ENCODE results near the gene AHNAK2.

DNA sequence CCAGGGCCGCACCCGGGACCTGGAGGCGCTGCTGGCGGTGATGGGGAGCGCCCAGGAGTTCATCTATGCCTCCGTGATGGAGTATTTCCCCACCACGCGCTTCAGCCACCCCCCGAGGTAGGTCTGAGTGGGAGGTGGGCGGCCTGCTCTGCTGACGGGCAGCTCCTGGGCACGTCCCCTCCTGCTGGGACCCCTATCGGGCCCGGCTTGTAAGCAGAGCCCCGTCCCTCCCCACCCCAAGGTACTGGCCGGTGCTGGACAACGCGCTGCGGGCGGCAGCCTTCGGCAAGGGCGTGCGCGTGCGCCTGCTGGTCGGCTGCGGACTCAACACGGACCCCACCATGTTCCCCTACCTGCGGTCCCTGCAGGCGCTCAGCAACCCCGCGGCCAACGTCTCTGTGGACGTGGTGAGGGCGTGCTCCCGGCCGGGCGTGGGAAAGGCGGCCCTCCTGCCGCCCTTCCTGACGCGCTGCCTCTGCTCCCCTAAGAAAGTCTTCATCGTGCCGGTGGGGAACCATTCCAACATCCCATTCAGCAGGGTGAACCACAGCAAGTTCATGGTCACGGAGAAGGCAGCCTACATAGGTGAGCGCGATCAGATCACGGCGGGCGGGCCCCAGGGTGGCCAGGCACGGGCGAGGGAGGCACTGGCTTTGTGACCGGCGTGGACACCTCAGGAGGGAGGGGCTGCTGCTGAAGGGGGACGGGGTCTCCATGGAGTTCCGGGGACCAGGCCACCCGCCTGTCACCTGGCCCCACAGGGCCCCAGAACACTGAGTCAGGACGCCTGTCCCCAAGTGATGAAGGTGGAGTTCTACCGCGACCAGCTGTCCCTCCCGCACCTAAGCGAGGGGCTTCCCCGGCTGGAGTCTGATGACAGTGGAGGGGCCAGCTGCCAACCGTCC is 46.2 kb downstream of the AHNAK2 start:
- TF ChIP-seq, protein P1, sequence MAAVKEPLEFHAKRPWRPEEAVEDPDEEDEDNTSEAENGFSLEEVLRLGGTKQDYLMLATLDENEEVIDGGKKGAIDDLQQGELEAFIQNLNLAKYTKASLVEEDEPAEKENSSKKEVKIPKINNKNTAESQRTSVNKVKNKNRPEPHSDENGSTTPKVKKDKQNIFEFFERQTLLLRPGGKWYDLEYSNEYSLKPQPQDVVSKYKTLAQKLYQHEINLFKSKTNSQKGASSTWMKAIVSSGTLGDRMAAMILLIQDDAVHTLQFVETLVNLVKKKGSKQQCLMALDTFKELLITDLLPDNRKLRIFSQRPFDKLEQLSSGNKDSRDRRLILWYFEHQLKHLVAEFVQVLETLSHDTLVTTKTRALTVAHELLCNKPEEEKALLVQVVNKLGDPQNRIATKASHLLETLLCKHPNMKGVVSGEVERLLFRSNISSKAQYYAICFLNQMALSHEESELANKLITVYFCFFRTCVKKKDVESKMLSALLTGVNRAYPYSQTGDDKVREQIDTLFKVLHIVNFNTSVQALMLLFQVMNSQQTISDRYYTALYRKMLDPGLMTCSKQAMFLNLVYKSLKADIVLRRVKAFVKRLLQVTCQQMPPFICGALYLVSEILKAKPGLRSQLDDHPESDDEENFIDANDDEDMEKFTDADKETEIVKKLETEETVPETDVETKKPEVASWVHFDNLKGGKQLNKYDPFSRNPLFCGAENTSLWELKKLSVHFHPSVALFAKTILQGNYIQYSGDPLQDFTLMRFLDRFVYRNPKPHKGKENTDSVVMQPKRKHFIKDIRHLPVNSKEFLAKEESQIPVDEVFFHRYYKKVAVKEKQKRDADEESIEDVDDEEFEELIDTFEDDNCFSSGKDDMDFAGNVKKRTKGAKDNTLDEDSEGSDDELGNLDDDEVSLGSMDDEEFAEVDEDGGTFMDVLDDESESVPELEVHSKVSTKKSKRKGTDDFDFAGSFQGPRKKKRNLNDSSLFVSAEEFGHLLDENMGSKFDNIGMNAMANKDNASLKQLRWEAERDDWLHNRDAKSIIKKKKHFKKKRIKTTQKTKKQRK (IDR thresholded peaks at IDR 0.05; ENCODE audit: borderline replicate concordance, low read depth, low read length), result no peak
- TF ChIP-seq, protein P2, sequence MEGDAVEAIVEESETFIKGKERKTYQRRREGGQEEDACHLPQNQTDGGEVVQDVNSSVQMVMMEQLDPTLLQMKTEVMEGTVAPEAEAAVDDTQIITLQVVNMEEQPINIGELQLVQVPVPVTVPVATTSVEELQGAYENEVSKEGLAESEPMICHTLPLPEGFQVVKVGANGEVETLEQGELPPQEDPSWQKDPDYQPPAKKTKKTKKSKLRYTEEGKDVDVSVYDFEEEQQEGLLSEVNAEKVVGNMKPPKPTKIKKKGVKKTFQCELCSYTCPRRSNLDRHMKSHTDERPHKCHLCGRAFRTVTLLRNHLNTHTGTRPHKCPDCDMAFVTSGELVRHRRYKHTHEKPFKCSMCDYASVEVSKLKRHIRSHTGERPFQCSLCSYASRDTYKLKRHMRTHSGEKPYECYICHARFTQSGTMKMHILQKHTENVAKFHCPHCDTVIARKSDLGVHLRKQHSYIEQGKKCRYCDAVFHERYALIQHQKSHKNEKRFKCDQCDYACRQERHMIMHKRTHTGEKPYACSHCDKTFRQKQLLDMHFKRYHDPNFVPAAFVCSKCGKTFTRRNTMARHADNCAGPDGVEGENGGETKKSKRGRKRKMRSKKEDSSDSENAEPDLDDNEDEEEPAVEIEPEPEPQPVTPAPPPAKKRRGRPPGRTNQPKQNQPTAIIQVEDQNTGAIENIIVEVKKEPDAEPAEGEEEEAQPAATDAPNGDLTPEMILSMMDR (IDR thresholded peaks at IDR 0.05 in 2 of 3, conservative IDR thresholded peaks at IDR 0.05 in 1 of 3; ENCODE audit: insufficient read depth in 2 of 3, low read depth in 1 of 3, low read length in 3 of 3), result no peak
- TF ChIP-seq, protein P3, sequence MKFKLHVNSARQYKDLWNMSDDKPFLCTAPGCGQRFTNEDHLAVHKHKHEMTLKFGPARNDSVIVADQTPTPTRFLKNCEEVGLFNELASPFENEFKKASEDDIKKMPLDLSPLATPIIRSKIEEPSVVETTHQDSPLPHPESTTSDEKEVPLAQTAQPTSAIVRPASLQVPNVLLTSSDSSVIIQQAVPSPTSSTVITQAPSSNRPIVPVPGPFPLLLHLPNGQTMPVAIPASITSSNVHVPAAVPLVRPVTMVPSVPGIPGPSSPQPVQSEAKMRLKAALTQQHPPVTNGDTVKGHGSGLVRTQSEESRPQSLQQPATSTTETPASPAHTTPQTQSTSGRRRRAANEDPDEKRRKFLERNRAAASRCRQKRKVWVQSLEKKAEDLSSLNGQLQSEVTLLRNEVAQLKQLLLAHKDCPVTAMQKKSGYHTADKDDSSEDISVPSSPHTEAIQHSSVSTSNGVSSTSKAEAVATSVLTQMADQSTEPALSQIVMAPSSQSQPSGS (CRISPR knock-in tag; IDR thresholded peaks at IDR 0.05), result no peak
- TF ChIP-seq SPI1 (IDR thresholded peaks at IDR 0.05; ENCODE audit: borderline replicate concordance, low read depth, low read length) (no peak), NR2F6 (CRISPR knock-in tag; IDR thresholded peaks at IDR 0.05) (no peak), PTRF (tag; IDR thresholded peaks at IDR 0.05) (no peak), MED1 (CRISPR knock-in tag; IDR thresholded peaks at IDR 0.05; ENCODE audit: borderline replicate concordance) (no peak), RFX5 (IDR thresholded peaks at IDR 0.05; ENCODE audit: low read depth, low read length) (no peak), PHB2 (IDR thresholded peaks at IDR 0.05; ENCODE audit: low read depth) (no peak)
- TF ChIP-seq, protein P4, sequence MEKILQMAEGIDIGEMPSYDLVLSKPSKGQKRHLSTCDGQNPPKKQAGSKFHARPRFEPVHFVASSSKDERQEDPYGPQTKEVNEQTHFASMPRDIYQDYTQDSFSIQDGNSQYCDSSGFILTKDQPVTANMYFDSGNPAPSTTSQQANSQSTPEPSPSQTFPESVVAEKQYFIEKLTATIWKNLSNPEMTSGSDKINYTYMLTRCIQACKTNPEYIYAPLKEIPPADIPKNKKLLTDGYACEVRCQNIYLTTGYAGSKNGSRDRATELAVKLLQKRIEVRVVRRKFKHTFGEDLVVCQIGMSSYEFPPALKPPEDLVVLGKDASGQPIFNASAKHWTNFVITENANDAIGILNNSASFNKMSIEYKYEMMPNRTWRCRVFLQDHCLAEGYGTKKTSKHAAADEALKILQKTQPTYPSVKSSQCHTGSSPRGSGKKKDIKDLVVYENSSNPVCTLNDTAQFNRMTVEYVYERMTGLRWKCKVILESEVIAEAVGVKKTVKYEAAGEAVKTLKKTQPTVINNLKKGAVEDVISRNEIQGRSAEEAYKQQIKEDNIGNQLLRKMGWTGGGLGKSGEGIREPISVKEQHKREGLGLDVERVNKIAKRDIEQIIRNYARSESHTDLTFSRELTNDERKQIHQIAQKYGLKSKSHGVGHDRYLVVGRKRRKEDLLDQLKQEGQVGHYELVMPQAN (IDR thresholded peaks at IDR 0.05; ENCODE audit: borderline replicate concordance), result no peak
- TF ChIP-seq, protein P5, sequence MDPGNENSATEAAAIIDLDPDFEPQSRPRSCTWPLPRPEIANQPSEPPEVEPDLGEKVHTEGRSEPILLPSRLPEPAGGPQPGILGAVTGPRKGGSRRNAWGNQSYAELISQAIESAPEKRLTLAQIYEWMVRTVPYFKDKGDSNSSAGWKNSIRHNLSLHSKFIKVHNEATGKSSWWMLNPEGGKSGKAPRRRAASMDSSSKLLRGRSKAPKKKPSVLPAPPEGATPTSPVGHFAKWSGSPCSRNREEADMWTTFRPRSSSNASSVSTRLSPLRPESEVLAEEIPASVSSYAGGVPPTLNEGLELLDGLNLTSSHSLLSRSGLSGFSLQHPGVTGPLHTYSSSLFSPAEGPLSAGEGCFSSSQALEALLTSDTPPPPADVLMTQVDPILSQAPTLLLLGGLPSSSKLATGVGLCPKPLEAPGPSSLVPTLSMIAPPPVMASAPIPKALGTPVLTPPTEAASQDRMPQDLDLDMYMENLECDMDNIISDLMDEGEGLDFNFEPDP (CRISPR knock-in tag; IDR thresholded peaks at IDR 0.05), result no peak
- TF ChIP-seq, protein P6, sequence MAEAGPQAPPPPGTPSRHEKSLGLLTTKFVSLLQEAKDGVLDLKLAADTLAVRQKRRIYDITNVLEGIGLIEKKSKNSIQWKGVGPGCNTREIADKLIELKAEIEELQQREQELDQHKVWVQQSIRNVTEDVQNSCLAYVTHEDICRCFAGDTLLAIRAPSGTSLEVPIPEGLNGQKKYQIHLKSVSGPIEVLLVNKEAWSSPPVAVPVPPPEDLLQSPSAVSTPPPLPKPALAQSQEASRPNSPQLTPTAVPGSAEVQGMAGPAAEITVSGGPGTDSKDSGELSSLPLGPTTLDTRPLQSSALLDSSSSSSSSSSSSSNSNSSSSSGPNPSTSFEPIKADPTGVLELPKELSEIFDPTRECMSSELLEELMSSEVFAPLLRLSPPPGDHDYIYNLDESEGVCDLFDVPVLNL (CRISPR knock-in tag; IDR thresholded peaks at IDR 0.05; ENCODE audit: low read depth), result no peak
- TF ChIP-seq, protein P7, sequence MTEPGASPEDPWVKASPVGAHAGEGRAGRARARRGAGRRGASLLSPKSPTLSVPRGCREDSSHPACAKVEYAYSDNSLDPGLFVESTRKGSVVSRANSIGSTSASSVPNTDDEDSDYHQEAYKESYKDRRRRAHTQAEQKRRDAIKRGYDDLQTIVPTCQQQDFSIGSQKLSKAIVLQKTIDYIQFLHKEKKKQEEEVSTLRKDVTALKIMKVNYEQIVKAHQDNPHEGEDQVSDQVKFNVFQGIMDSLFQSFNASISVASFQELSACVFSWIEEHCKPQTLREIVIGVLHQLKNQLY (CRISPR knock-in tag; conservative IDR thresholded peaks at IDR 0.05), result no peak

Data from K562 (cell line).